Renal cortex interstitium (tissue), 15 donors: ENCODE data around the gene FKBP1B. TPM values are rescaled to one million over a fixed set of nuclear protein-coding genes. Genes with fewer than 3 reads are reported as not detected.
"Not testable (repeated sequence)": the region's sequence is repeated elsewhere in the genome, so short reads cannot be mapped to it uniquely, and the experiment has no call there.

Experiments
- DNase-seq, 11 donors: peaks; one replicate each; pipeline ENCODE4 v3.0.0-alpha.2; 2013; ENCODE audit warnings: low read depth in 9 of 11, low spot score in 4 of 11; ENCODE audit errors: extremely low read depth in 1 of 11
- long read RNA-seq, 16 experiments: transcript quantifications; one replicate each; lab custom pipeline, GENCODE V29; 2026
- polyA plus RNA-seq, 3 donors: library from polyadenylated mRNA; unstranded; fragments of 120-200 nt; gene quantifications; one replicate each; pipeline ENCODE4 v1.2.1, GENCODE V29; 2013; ENCODE audit not compliant: insufficient read length in 3 of 3

Gene FKBP1B
- polyA plus RNA-seq = 10 to 100 TPM in 2 of 3 donors, 1 to 10 TPM in 1; 9.4 to 10.5 (median 10.4) TPM
- long read RNA-seq, donor 1, transcript FKBP1B-201 (4 exons, 952 nt) = major isoform, 5 of 6 reads
- long read RNA-seq, donor 1, partial matches to known transcripts = 0 of 6 reads
- long read RNA-seq, donor 1, other reads (novel, unspliced or antisense) = 0 of 6 reads
- long read RNA-seq, donor 2, partial matches to known transcripts = 0 of 7 reads
- long read RNA-seq, donor 2, other reads (novel, unspliced or antisense) = 0 of 7 reads
- long read RNA-seq, donor 3, partial matches to known transcripts = 0 of 5 reads
- long read RNA-seq, donor 3, other reads (novel, unspliced or antisense) = 0 of 5 reads
- long read RNA-seq, donor 4, partial matches to known transcripts = 0 of 5 reads
- long read RNA-seq, donor 4, other reads (novel, unspliced or antisense) = 0 of 5 reads
- long read RNA-seq, donor 5 = 0 reads
- long read RNA-seq, donor 6, partial matches to known transcripts = 0 of 5 reads
- long read RNA-seq, donor 6, other reads (novel, unspliced or antisense) = 0 of 5 reads
- long read RNA-seq, donor 7, partial matches to known transcripts = 0 of 6 reads
- long read RNA-seq, donor 7, other reads (novel, unspliced or antisense) = 0 of 6 reads
- long read RNA-seq, donor 8, transcript FKBP1B-202 (4 exons, 1,010 nt) = major isoform, 6 of 9 reads
- long read RNA-seq, donor 8, partial matches to known transcripts = 0 of 9 reads
- long read RNA-seq, donor 8, other reads (novel, unspliced or antisense) = 0 of 9 reads
- long read RNA-seq, donor 9, transcript FKBP1B-201 (4 exons, 952 nt) = major isoform, 5 of 5 reads
- long read RNA-seq, donor 9, partial matches to known transcripts = 0 of 5 reads
- long read RNA-seq, donor 9, other reads (novel, unspliced or antisense) = 0 of 5 reads
- long read RNA-seq, donor 10, transcript FKBP1B-201 (4 exons, 952 nt) = major isoform, 6 of 10 reads
- long read RNA-seq, donor 10, partial matches to known transcripts = 0 of 10 reads
- long read RNA-seq, donor 10, other reads (novel, unspliced or antisense) = 0 of 10 reads
- long read RNA-seq, donor 11, partial matches to known transcripts = 0 of 1 reads
- long read RNA-seq, donor 11, other reads (novel, unspliced or antisense) = 0 of 1 reads
- long read RNA-seq, donor 12, partial matches to known transcripts = 0 of 1 reads
- long read RNA-seq, donor 12, other reads (novel, unspliced or antisense) = 0 of 1 reads
- long read RNA-seq, donor 13, partial matches to known transcripts = 0 of 5 reads
- long read RNA-seq, donor 13, other reads (novel, unspliced or antisense) = 0 of 5 reads
- long read RNA-seq, donor 14, transcript FKBP1B-201 (4 exons, 952 nt) = major isoform, 5 of 638 reads
- long read RNA-seq, donor 14, partial matches to known transcripts = 588 of 638 reads
- long read RNA-seq, donor 14, other reads (novel, unspliced or antisense) = 41 of 638 reads
- long read RNA-seq, donor 15, partial matches to known transcripts = 0 of 5 reads
- long read RNA-seq, donor 15, other reads (novel, unspliced or antisense) = 0 of 5 reads
- long read RNA-seq, donor 16, transcript FKBP1B-201 (4 exons, 952 nt) = major isoform, 8 of 12 reads
- long read RNA-seq, donor 16, partial matches to known transcripts = 0 of 12 reads
- long read RNA-seq, donor 16, other reads (novel, unspliced or antisense) = 0 of 12 reads

- peak in 3 of 11 donors; percentile 25 to 38 (median 35) for DNase-seq
Measured at GRCh38 chr2:24049485-24050021, at the start of gene FKBP1B. FKBP1B (plus strand) TSS chr2:24049741; CDS start chr2:24049850, 109 bp downstream.

- DNase-seq = no peak
Measured at GRCh38 chr2:24007693-24008092, 41.8 kb upstream of the FKBP1B start.

GRCh38 chr2:24008672-24009366, 40.7 kb upstream of the FKBP1B start:
- no peak for DNase-seq

- DNase-seq = no peak
Measured at GRCh38 chr2:24009367-24009679, 40.2 kb upstream of the FKBP1B start.

GRCh38 chr2:24009680-24010476, 39.7 kb upstream of the FKBP1B start, which contains the start of gene MFSD2B:
MFSD2B (plus strand) TSS chr2:24010085; CDS start chr2:24010097, 12 bp downstream.
- DNase-seq = no peak

GRCh38 chr2:24010477-24011249, 38.9 kb upstream of the FKBP1B start:
- DNase-seq = no peak

- DNase-seq = no peak
Measured at GRCh38 chr2:24011250-24012104, 38.1 kb upstream of the FKBP1B start.

- DNase-seq = no peak
Measured at GRCh38 chr2:24012521-24013188, 36.9 kb upstream of the FKBP1B start.

- DNase-seq = not testable (repeated sequence)
Measured at GRCh38 chr2:24014902-24015301, 34.6 kb upstream of the FKBP1B start.

- DNase-seq = no peak
Measured at GRCh38 chr2:24015562-24016375, 33.8 kb upstream of the FKBP1B start.

GRCh38 chr2:24016376-24016761, 33.2 kb upstream of the FKBP1B start:
- no peak for DNase-seq

GRCh38 chr2:24016853-24017703, 32.5 kb upstream of the FKBP1B start:
- no peak for DNase-seq

- DNase-seq = no peak
Measured at GRCh38 chr2:24017711-24018110, 31.8 kb upstream of the FKBP1B start.
